Measurements from ENCODE around the gene MIPEP.

MIPEP gene

DNA sequence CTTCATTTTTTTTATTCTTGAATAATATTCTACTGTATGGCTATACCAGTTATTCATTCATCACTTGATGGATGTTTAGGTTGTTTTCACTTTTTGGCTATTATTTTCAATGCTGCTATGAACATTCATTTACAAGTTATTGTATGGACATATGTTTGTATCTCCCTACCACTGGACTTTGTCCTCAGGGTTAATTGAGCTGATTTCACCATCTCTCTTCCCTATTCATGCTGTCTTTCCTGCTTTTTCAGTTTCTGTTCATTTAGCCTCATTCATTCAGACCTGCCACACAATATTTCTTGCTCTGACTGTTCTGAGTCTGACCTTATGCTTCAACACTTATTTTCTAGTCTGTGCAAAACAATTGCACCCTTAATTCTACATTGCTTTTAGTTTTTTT, 20.4 kb upstream of the MIPEP start:
- no peak overlapping the region for H3K4me3 ChIP-seq (replicated peaks; ENCODE audit: insufficient read depth, low read length)
- H3K27ac ChIP-seq (replicated peaks) = no peak overlapping the region
- H3K27me3 ChIP-seq (ENCODE audit: insufficient read depth, poor library complexity, severe bottlenecking) = peaks cover 10% of the 10 kb centered on the region
- TF ChIP-seq SPI1 (IDR thresholded peaks at IDR 0.05; ENCODE audit: borderline replicate concordance, low read depth) (no peak), GABPA (IDR thresholded peaks at IDR 0.05; ENCODE audit: low read depth) (no peak), POLR2AphosphoS5 (IDR thresholded peaks at IDR 0.05; ENCODE audit: low read depth) (no peak)
- TF ChIP-seq, protein P1, sequence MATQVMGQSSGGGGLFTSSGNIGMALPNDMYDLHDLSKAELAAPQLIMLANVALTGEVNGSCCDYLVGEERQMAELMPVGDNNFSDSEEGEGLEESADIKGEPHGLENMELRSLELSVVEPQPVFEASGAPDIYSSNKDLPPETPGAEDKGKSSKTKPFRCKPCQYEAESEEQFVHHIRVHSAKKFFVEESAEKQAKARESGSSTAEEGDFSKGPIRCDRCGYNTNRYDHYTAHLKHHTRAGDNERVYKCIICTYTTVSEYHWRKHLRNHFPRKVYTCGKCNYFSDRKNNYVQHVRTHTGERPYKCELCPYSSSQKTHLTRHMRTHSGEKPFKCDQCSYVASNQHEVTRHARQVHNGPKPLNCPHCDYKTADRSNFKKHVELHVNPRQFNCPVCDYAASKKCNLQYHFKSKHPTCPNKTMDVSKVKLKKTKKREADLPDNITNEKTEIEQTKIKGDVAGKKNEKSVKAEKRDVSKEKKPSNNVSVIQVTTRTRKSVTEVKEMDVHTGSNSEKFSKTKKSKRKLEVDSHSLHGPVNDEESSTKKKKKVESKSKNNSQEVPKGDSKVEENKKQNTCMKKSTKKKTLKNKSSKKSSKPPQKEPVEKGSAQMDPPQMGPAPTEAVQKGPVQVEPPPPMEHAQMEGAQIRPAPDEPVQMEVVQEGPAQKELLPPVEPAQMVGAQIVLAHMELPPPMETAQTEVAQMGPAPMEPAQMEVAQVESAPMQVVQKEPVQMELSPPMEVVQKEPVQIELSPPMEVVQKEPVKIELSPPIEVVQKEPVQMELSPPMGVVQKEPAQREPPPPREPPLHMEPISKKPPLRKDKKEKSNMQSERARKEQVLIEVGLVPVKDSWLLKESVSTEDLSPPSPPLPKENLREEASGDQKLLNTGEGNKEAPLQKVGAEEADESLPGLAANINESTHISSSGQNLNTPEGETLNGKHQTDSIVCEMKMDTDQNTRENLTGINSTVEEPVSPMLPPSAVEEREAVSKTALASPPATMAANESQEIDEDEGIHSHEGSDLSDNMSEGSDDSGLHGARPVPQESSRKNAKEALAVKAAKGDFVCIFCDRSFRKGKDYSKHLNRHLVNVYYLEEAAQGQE (IDR thresholded peaks at IDR 0.05; ENCODE audit: insufficient replicate concordance, low read depth) = no peak
- TF ChIP-seq, protein P2, sequence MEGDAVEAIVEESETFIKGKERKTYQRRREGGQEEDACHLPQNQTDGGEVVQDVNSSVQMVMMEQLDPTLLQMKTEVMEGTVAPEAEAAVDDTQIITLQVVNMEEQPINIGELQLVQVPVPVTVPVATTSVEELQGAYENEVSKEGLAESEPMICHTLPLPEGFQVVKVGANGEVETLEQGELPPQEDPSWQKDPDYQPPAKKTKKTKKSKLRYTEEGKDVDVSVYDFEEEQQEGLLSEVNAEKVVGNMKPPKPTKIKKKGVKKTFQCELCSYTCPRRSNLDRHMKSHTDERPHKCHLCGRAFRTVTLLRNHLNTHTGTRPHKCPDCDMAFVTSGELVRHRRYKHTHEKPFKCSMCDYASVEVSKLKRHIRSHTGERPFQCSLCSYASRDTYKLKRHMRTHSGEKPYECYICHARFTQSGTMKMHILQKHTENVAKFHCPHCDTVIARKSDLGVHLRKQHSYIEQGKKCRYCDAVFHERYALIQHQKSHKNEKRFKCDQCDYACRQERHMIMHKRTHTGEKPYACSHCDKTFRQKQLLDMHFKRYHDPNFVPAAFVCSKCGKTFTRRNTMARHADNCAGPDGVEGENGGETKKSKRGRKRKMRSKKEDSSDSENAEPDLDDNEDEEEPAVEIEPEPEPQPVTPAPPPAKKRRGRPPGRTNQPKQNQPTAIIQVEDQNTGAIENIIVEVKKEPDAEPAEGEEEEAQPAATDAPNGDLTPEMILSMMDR (IDR thresholded peaks at IDR 0.05; ENCODE audit: insufficient read depth, low read length) = no peak
- DNase-seq (ENCODE audit: low read depth in 1 of 2, low spot score in 1 of 2) = no peak

DNA sequence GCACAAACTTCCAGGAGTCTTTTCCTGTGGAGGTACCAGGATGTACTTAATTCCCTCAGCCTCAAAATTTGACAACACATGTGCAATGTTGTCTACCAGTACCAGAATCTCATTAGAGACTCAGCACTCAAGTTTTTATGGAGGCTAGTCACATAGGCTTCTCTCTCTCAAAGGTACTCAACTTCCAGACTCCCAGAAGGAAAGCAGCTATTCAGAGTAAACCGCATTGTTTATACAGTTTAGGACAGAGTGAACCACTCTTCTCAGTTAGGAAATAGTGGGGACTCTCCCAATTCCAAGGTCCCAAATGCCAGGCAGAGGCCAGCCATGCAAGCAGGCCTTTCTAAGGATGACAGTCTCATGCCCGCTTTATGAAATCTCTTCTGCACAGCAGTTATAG, 16.6 kb upstream of the MIPEP start:
- Histone ChIP-seq H3K27me3 (ENCODE audit: insufficient read depth, poor library complexity, severe bottlenecking) (peaks cover 21% of the 10 kb centered on the region), H3K27ac (replicated peaks) (no peak overlapping the region), H3K4me3 (replicated peaks; ENCODE audit: insufficient read depth, low read length) (no peak overlapping the region)
- DNase-seq (ENCODE audit: low read depth in 1 of 2, low spot score in 1 of 2) = no peak
- TF ChIP-seq POLR2AphosphoS5 (IDR thresholded peaks at IDR 0.05; ENCODE audit: low read depth) = no peak
- TF ChIP-seq GABPA (IDR thresholded peaks at IDR 0.05; ENCODE audit: low read depth) = no peak
- TF ChIP-seq SPI1 (IDR thresholded peaks at IDR 0.05; ENCODE audit: borderline replicate concordance, low read depth) = no peak
- TF ChIP-seq, protein P1 (IDR thresholded peaks at IDR 0.05; ENCODE audit: insufficient replicate concordance, low read depth) = no peak
- TF ChIP-seq, protein P2 (IDR thresholded peaks at IDR 0.05; ENCODE audit: insufficient read depth, low read length) = no peak

DNA sequence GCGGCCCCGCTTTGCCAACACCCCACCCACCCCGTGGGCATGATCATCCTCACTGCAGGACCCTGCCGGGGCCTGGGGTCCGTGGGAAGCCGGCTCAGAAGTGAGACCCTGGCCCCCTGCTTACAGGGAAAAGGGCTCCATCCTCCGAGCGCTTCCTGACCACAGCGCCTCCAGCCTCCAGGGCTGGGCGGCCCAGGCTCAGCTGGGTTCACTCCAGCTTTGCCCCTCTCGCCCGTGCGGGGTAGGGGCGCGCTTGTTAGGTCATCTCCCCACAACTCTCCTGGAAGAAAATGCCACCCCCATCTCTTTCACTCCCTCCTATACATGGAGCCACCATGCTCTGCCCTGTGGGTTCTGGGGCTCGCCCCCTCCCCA, 14.7 kb upstream of the MIPEP start:
- TF ChIP-seq, protein P1 (IDR thresholded peaks at IDR 0.05; ENCODE audit: insufficient replicate concordance, low read depth) = no peak
- TF ChIP-seq, protein P2 (IDR thresholded peaks at IDR 0.05; ENCODE audit: insufficient read depth, low read length) = no peak
- TF ChIP-seq POLR2AphosphoS5 (IDR thresholded peaks at IDR 0.05; ENCODE audit: low read depth) (no peak), SPI1 (IDR thresholded peaks at IDR 0.05; ENCODE audit: borderline replicate concordance, low read depth) (no peak), GABPA (IDR thresholded peaks at IDR 0.05; ENCODE audit: low read depth) (no peak)
- Histone ChIP-seq H3K27ac (replicated peaks) (no peak overlapping the region), H3K4me3 (replicated peaks; ENCODE audit: insufficient read depth, low read length) (no peak overlapping the region), H3K27me3 (ENCODE audit: insufficient read depth, poor library complexity, severe bottlenecking) (peaks cover 21% of the 10 kb centered on the region)
- no peak for DNase-seq (ENCODE audit: low read depth in 1 of 2, low spot score in 1 of 2)

All from HL-60 (cell line).